Activated naive CD4-positive, alpha-beta T cell treated with anti-CD3 and anti-CD28 coated beads for 36 hours (primary cell): ENCODE measurements around the gene MTCL1. TPM values are rescaled to one million over a fixed set of nuclear protein-coding genes. Genes with fewer than 3 reads are reported as not detected.

Source experiments
- CTCF ChIA-PET: fragments of 350-600 bp; sonication (Branson Sonifier 250); formaldehyde crosslinking; loops from one replicate; lab custom pipeline; 2021; ENCODE audit warnings: antibody characterized with exemption; lab: Charles Lee
- DNase-seq: peaks from one replicate; pipeline ENCODE4 v3.0.0-alpha.2; 2020
- H3K27ac Mint-ChIP-seq: one replicate; pipeline ENCODE4 v1.8.0; 2021; ENCODE audit warnings: mild to moderate bottlenecking, mixed read lengths
- H3K27me3 Mint-ChIP-seq: one replicate; pipeline ENCODE4 v1.8.0; 2021; ENCODE audit warnings: low read depth, mixed read lengths
- H3K36me3 Mint-ChIP-seq: one replicate; pipeline ENCODE4 v1.8.0; 2021; ENCODE audit warnings: low read depth, mixed read lengths
- H3K4me1 Mint-ChIP-seq: one replicate; pipeline ENCODE4 v1.8.0; 2021; ENCODE audit warnings: low read depth, mixed read lengths
- H3K4me3 Mint-ChIP-seq: one replicate; pipeline ENCODE4 v1.8.0; 2021; ENCODE audit warnings: mild to moderate bottlenecking, moderate library complexity, mixed read lengths
- H3K9me3 Mint-ChIP-seq: one replicate; pipeline ENCODE4 v1.8.0; 2021; ENCODE audit warnings: mixed read lengths
- intact Hi-C: fragments of 100-400 bp; cut with micrococcal nuclease; formaldehyde crosslinking; loops from one replicate; pipeline ENCODE4 v1.15.1; 2023
- total RNA-seq, 2 experiments: library from RNA; stranded (reverse); gene quantifications; one replicate each; pipeline ENCODE4 v1.2.3, GENCODE V29; 2021

The MTCL1 gene
- total RNA-seq, 2 experiments from 2014 or later, result 0.15 to 0.31 TPM

DNA sequence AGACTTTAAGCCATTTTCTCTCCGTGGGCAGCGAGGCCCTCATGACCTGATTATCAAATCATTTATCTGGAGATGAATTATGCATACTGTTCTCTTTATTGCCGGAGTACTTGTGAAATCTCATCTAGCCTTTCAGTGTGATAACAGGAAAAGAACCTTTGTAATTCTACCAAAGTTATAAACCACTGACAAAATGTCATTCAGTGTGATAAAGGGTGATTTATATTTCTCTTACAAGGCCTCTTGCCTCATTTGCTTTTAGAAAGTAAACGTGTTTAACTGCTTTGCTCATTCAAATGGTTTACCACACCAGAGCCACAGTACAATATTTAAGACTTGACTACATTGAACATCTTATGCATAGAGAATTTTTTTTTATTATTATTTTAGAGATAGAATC, 13.8 kb downstream of the MTCL1 start:
- no peak for DNase-seq

GRCh38 chr18:8720141-8720540, 14.8 kb downstream of the MTCL1 start:
- intact Hi-C loops, result no loop called here
- DNase-seq, result no peak
- Mint-ChIP-seq H3K36me3 (no peaks in the 10 kb centered on the region), H3K27ac (no peak overlapping the region), H3K4me1 (no peaks in the 10 kb centered on the region), H3K9me3 (no peaks in the 10 kb centered on the region), H3K4me3 (no peak overlapping the region), H3K27me3 (peaks cover 6% of the 10 kb centered on the region)
- CTCF ChIA-PET, result interaction anchor here (0.7 to 1.2 kb wide), 2 partner anchors 13 to 88 kb away, joined by 3 read pairs; no protein-coding TSS in a partner anchor

More for the DNA sequence above, 13.8 kb downstream of the MTCL1 start:
- Mint-ChIP-seq H3K4me3 (no peak overlapping the region), H3K27ac (no peak overlapping the region), H3K4me1 (no peaks in the 10 kb centered on the region), H3K9me3 (no peaks in the 10 kb centered on the region), H3K27me3 (peaks cover 6% of the 10 kb centered on the region), H3K36me3 (no peaks in the 10 kb centered on the region)
- intact Hi-C loops, result no loop called here
- CTCF ChIA-PET, result no interaction called here

GRCh38 chr18:8721094-8721669, 15.8 kb downstream of the MTCL1 start:
- intact Hi-C loops, result no loop called here
- no peaks in the 10 kb centered on the region for H3K4me1 Mint-ChIP-seq
- H3K36me3 Mint-ChIP-seq, result no peaks in the 10 kb centered on the region
- no peak overlapping the region for H3K4me3 Mint-ChIP-seq
- no peak for DNase-seq
- peaks cover 6% of the 10 kb centered on the region for H3K27me3 Mint-ChIP-seq
- CTCF ChIA-PET, result interaction anchor here (0.8 to 1.2 kb wide), 2 partner anchors 14 to 265 kb away, joined by 3 read pairs; no protein-coding TSS in a partner anchor
- no peak overlapping the region for H3K27ac Mint-ChIP-seq
- H3K9me3 Mint-ChIP-seq, result no peaks in the 10 kb centered on the region

DNA sequence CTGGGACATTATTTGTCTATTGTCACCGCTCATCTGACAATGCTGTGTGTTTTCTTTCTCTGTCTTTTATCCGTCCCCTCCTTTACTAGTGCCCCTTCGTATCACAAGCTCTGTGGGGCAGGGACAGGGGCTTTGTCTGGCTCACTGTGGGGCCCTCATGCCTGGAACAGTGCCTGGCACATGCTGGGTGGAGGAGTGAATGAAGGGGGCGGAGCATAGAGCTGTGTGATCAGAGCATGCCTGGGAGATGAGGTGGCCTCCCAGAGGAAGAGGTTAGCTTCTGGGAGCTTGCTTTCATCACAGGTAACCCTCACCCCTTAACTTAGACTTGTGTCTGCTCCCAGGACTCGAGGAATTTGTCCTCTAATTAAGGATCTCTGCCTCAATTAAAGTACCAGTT, 16.4 kb downstream of the MTCL1 start:
- Mint-ChIP-seq H3K27ac (no peak overlapping the region), H3K4me1 (no peaks in the 10 kb centered on the region), H3K9me3 (no peaks in the 10 kb centered on the region), H3K4me3 (no peak overlapping the region), H3K27me3 (peaks cover 6% of the 10 kb centered on the region), H3K36me3 (no peaks in the 10 kb centered on the region)
- DNase-seq, result no peak
- intact Hi-C loops, result no loop called here
- CTCF ChIA-PET, result interaction anchor here (1.0 kb wide), 1 partner anchor 266 kb away, joined by 3 read pairs; no protein-coding TSS in a partner anchor

- no peak overlapping the region for H3K27ac Mint-ChIP-seq
- H3K27me3 Mint-ChIP-seq, result no peaks in the 10 kb centered on the region
- no peak overlapping the region for H3K4me3 Mint-ChIP-seq
- H3K9me3 Mint-ChIP-seq, result no peaks in the 10 kb centered on the region
- no peaks in the 10 kb centered on the region for H3K36me3 Mint-ChIP-seq
- intact Hi-C loops, result no loop called here
- no peak for DNase-seq
- no peaks in the 10 kb centered on the region for H3K4me1 Mint-ChIP-seq
- CTCF ChIA-PET, result no interaction called here
These were observed 17.8 kb downstream of the MTCL1 start for GRCh38 chr18:8722946-8723820.

GRCh38 chr18:8724452-8724851, 19.1 kb downstream of the MTCL1 start:
- Mint-ChIP-seq H3K27ac (no peak overlapping the region), H3K4me3 (no peak overlapping the region), H3K9me3 (no peaks in the 10 kb centered on the region), H3K4me1 (no peaks in the 10 kb centered on the region), H3K36me3 (no peaks in the 10 kb centered on the region), H3K27me3 (no peaks in the 10 kb centered on the region)
- DNase-seq, result no peak
- CTCF ChIA-PET, result interaction anchor here (1.2 kb wide), 1 partner anchor 29 kb away, joined by 3 read pairs; no protein-coding TSS in a partner anchor
- intact Hi-C loops, result no loop called here

- H3K27me3 Mint-ChIP-seq, result no peaks in the 10 kb centered on the region
- no peak overlapping the region for H3K4me3 Mint-ChIP-seq
- CTCF ChIA-PET, result no interaction called here
These were observed 20.9 kb downstream of the MTCL1 start for GRCh38 chr18:8726281-8726680.

DNA sequence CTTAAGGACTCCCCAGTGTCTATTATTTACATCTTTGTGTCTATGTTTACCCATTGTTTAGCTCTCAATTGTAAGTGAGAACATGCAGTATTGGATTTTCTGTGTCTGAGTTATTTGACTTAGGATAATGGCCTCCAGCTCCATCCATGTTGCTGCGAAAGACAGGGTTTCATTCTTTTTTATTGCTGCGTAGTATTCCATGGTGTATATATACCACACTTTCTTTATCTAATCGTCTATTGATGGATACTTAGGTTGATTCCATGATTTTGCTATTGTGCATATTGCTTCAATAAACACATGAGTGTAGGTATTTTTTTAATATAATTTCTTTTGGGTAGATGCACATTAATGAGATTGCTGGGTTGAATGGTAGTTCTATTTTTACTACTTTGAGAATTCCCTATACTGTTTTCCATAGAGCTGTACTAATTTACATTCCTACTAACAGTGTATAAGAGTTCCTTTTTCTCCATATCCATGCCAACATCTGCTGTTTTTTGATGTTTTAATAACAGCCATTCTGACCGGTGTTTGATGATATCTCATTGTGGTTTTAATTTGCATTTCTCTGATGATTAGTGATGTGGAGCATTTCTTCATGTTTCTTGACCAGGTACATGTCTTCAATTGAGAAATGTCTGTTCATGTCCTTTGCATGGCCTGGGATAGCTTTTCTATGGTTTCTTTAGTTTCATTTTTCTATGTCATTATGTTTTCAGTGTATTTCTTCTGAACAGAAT, 21.8 kb downstream of the MTCL1 start:
- Mint-ChIP-seq H3K27me3 (no peaks in the 10 kb centered on the region), H3K27ac (no peak overlapping the region), H3K36me3 (no peaks in the 10 kb centered on the region), H3K4me1 (no peaks in the 10 kb centered on the region), H3K9me3 (no peaks in the 10 kb centered on the region), H3K4me3 (no peak overlapping the region)
- CTCF ChIA-PET, result no interaction called here
- intact Hi-C loops, result no loop called here
- no peak for DNase-seq

More at GRCh38 chr18:8726281-8726680, 20.9 kb downstream of the MTCL1 start:
- H3K4me1 Mint-ChIP-seq, result no peaks in the 10 kb centered on the region
- DNase-seq, result no peak
- H3K9me3 Mint-ChIP-seq, result no peaks in the 10 kb centered on the region
- H3K36me3 Mint-ChIP-seq, result no peaks in the 10 kb centered on the region
- intact Hi-C loops, result no loop called here
- no peak overlapping the region for H3K27ac Mint-ChIP-seq

DNA sequence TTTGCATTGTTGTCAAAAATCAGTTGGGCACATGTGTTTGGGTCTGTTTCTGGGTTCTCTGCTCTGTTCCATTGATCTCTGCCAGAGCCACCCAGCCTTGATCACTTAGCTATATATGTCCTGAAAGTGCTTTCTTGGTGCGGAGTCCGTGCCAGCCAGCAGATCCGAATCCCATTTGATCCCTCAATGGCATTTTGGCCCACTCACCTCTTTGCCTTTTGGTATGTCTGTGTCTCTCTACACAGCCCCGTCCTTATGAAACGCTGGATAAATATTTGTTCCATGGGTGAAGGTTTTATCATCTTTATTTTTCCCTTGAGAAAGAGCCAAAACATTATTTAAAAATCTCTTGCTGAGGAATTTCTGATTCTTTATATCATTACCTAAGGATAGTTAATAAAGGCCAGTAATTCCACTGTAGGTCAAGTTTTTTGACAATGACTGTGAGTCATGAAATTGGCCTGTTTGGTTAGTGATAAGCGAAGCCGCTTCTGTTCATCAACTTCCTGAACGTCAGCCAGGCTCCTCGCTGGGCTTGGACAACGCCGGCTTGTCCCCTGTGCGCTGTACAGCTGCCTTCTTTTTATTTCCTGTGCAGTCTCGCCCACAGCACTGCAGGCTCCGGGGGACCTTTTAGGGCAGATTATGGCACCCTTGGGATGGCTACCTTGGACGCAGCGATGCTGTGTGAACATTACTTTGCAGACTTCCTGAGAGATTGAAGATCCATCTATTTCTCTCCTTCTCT, 24.9 kb downstream of the MTCL1 start:
- no peak overlapping the region for H3K27ac Mint-ChIP-seq
- no peaks in the 10 kb centered on the region for H3K36me3 Mint-ChIP-seq
- H3K4me1 Mint-ChIP-seq, result no peaks in the 10 kb centered on the region
- no peak overlapping the region for H3K4me3 Mint-ChIP-seq
- H3K9me3 Mint-ChIP-seq, result no peaks in the 10 kb centered on the region
- H3K27me3 Mint-ChIP-seq, result no peaks in the 10 kb centered on the region
- intact Hi-C loops, result no loop called here
- CTCF ChIA-PET, result interaction anchor here (0.6 to 1.6 kb wide), 2 partner anchors 75 to 661 kb away, joined by 3 to 4 read pairs; no protein-coding TSS in a partner anchor
- no peak for DNase-seq

- no peak overlapping the region for H3K27ac Mint-ChIP-seq
- no peaks in the 10 kb centered on the region for H3K36me3 Mint-ChIP-seq
- intact Hi-C loops, result no loop called here
- H3K27me3 Mint-ChIP-seq, result no peaks in the 10 kb centered on the region
- no peaks in the 10 kb centered on the region for H3K4me1 Mint-ChIP-seq
- DNase-seq, result no peak
- no peaks in the 10 kb centered on the region for H3K9me3 Mint-ChIP-seq
- H3K4me3 Mint-ChIP-seq, result no peak overlapping the region
- CTCF ChIA-PET, result no interaction called here
These were observed 27.3 kb downstream of the MTCL1 start for GRCh38 chr18:8732442-8733360.

DNA sequence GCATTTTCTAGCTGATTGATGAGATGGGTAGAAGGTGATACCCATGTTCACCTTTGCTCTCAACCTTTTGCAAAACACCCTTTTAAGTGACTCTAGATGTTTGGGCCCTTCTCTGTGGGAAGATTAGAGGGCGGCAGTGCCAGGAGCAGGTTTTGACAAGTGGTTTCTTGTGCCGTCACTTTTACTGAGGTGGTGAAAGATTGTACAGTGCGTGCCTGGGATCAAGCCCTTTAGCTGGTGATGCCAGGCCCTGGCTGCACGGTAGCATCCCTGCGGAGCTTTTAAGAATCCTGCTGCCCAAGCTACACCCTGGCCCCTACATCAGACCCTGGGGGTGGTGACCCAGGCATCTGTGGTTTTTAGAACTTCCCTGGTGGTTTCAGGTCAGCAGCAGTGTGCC, 29.1 kb downstream of the MTCL1 start:
- no peaks in the 10 kb centered on the region for H3K27me3 Mint-ChIP-seq
- intact Hi-C loops, result no loop called here
- no peaks in the 10 kb centered on the region for H3K4me1 Mint-ChIP-seq
- no peak for DNase-seq
- no peak overlapping the region for H3K27ac Mint-ChIP-seq
- H3K4me3 Mint-ChIP-seq, result no peak overlapping the region
- CTCF ChIA-PET, result no interaction called here
- H3K36me3 Mint-ChIP-seq, result no peaks in the 10 kb centered on the region
- H3K9me3 Mint-ChIP-seq, result no peaks in the 10 kb centered on the region
